HepG2 (cell line): Measurements from ENCODE around the gene SV2B. TPM values are rescaled to one million over a fixed set of nuclear protein-coding genes. Genes with fewer than 3 reads are reported as not detected.

ENCODE experiments used
- ATAC-seq: fragments of 200-7000 bp; cut with Tn5 transposase; 3 replicates; pipeline ENCODE4 v1.9.1; 2020; ENCODE audit warnings: mild to moderate bottlenecking, moderate library complexity
- BruUV-seq: library from RNA; stranded (reverse); fragments of 400-500 nt; replicated peaks from 2 replicates; lab custom pipeline; 2021; lab: Mats Ljungman, UMichigan
- CTCF ChIA-PET: fragments of 300-600 bp; formaldehyde crosslinking; extraction: SDS; loops from one replicate; lab custom pipeline; 2021; ENCODE audit warnings: low total read pairs, inconsistent platforms, low intra/inter-chr PET ratio; lab: Yijun Ruan, JAX
- POLR2A ChIA-PET: fragments of 350-600 bp; sonication (Branson Sonifier 250); formaldehyde crosslinking; loops from one replicate; lab custom pipeline; 2020; ENCODE audit warnings: antibody characterized with exemption, inconsistent platforms; lab: Yijun Ruan, JAX
- DNase-seq: peaks from one replicate; pipeline ENCODE4 v3.0.0-alpha.2; 2015; ENCODE audit warnings: low spot score
- FAIRE-seq: peaks from 3 replicates; lab custom pipeline; 2011; peaks lifted over from hg19 to GRCh38; lab: Jason Lieb, UNC
- H2AFZ ChIP-seq: one replicate; pipeline ENCODE4 v1.6.1; 2011; ENCODE audit warnings: low read length, inconsistent platforms
- H3K27ac ChIP-seq: fragments of 300-600 bp; 3 replicates; pipeline ENCODE4 v1.8.0; 2011; ENCODE audit warnings: mixed run types, mild to moderate bottlenecking, mixed read lengths, low read length, inconsistent platforms; ENCODE audit not compliant: insufficient read depth; ENCODE audit errors: extremely low read length
- H3K27me3 ChIP-seq, 2 experiments: fragments of 200-600 bp in 1 of 2; 2 replicates in 1 of 2; 3 replicates in 1 of 2; pipeline versions ENCODE4 v1.6.0 to v1.8.0; 2011; ENCODE audit warnings: low read length in 2 of 2, mild to moderate bottlenecking in 2 of 2, moderate library complexity in 2 of 2, inconsistent platforms in 1 of 2; ENCODE audit not compliant: insufficient read depth in 2 of 2, control insufficient read depth in 1 of 2
- H3K36me3 ChIP-seq, 2 experiments: fragments of 200-600 bp in 1 of 2; replicated peaks in 1 of 2; 2 replicates in 1 of 2; 3 replicates in 1 of 2; pipeline versions ENCODE4 v1.5.1 to v1.8.0; 2011; ENCODE audit warnings: low read length in 2 of 2, inconsistent platforms in 1 of 2; ENCODE audit not compliant: insufficient read depth in 2 of 2, control insufficient read depth in 1 of 2
- H3K4me1 ChIP-seq: 2 replicates; pipeline ENCODE4 v1.5.1; 2012; ENCODE audit warnings: low read length, inconsistent platforms; ENCODE audit not compliant: insufficient read depth
- H3K4me2 ChIP-seq: 2 replicates; pipeline ENCODE4 v1.6.0; 2011; ENCODE audit warnings: low read depth, low read length, inconsistent platforms
- H3K4me3 ChIP-seq, 3 experiments: fragments of 200-600 bp in 1 of 3; sonication (generic), shearing (Covaris generic) in 1 of 3; replicated peaks in 1 of 3; 2 replicates each; pipeline ENCODE4 v1.5.1; 2011 to 2016; ENCODE audit warnings: low read length in 3 of 3, inconsistent platforms in 2 of 3, low read depth in 2 of 3, mild to moderate bottlenecking in 2 of 3, control low read depth in 1 of 3, mixed read lengths in 1 of 3; ENCODE audit not compliant: insufficient read depth in 1 of 3
- H3K79me2 ChIP-seq: one replicate; pipeline ENCODE4 v1.6.1; 2011; ENCODE audit warnings: low read length, inconsistent platforms; ENCODE audit not compliant: insufficient read depth
- H3K9ac ChIP-seq: 2 replicates; pipeline ENCODE4 v1.6.0; 2011; ENCODE audit warnings: mild to moderate bottlenecking, low read depth, low read length, inconsistent platforms; ENCODE audit not compliant: insufficient read depth
- H3K9me3 ChIP-seq: 2 replicates; pipeline ENCODE4 v1.5.1; 2012; ENCODE audit warnings: mild to moderate bottlenecking, low read length
- H4K20me1 ChIP-seq: 2 replicates; pipeline ENCODE4 v1.6.0; 2011; ENCODE audit warnings: inconsistent platforms, mild to moderate bottlenecking, low read length, moderate library complexity; ENCODE audit not compliant: insufficient read depth
- NFRKB ChIP-seq: fragments of 450-650 bp; IDR thresholded peaks from 2 replicates; pipeline ENCODE4 v1.6.1; 2017
- NR2C2 ChIP-seq: sonication (generic); formaldehyde crosslinking; IDR thresholded peaks from 2 replicates; pipeline ENCODE4 v1.4.0; 2020; ENCODE audit warnings: missing genetic modification reagents, mild to moderate bottlenecking, moderate library complexity, borderline replicate concordance
- PLRG1 ChIP-seq: fragments of 450-650 bp; conservative IDR thresholded peaks from 2 replicates; pipeline ENCODE4 v1.6.1; 2016
- POGZ ChIP-seq: sonication (generic); formaldehyde crosslinking; IDR thresholded peaks from 2 replicates; pipeline ENCODE4 v1.4.0; 2020; ENCODE audit warnings: mild to moderate bottlenecking, missing genetic modification reagents
- RBFOX2 ChIP-seq: fragments of 200-400 bp; formaldehyde crosslinking; IDR thresholded peaks from 2 replicates; pipeline ENCODE4 v1.6.1; 2017; ENCODE audit warnings: low read depth, mild to moderate bottlenecking, low read length
- ZNF264 ChIP-seq: sonication (generic); formaldehyde crosslinking; IDR thresholded peaks from 2 replicates; pipeline ENCODE4 v1.4.0; 2020; ENCODE audit warnings: missing genetic modification reagents
- ZNF549 ChIP-seq: sonication (generic); formaldehyde crosslinking; IDR thresholded peaks from 2 replicates; pipeline ENCODE4 v1.5.0; 2020; ENCODE audit warnings: missing genetic modification reagents
- ZNF775 ChIP-seq: sonication (generic); formaldehyde crosslinking; IDR thresholded peaks from 2 replicates; pipeline ENCODE4 v1.4.0; 2020; ENCODE audit warnings: missing genetic modification reagents, mild to moderate bottlenecking, moderate library complexity, borderline replicate concordance
- ZSCAN9 ChIP-seq: IDR thresholded peaks from 2 replicates; pipeline ENCODE4 v1.6.1; 2016; ENCODE audit warnings: borderline replicate concordance
- WGBS: methylation state at CpG from one replicate; pipeline ENCODE4 v1.1.6; 2017; ENCODE audit warnings: low lambda C conversion rate; 5-methylcytosine and 5-hydroxymethylcytosine counted together
- in situ Hi-C: cut with HindIII; loops from 2 replicates; pipeline ENCODE4 v1.10.0; 2017; ENCODE audit warnings: low pct_unique_long_range_greater_than_20kb; ENCODE audit not compliant: extremely low pct_ligation_motif_present
- intact Hi-C: fragments of 100-400 bp; cut with micrococcal nuclease; formaldehyde crosslinking; loops from one replicate; pipeline ENCODE4 v1.10.0; 2022; ENCODE audit not compliant: unreplicated experiment
- polyA plus RNA-seq, 8 experiments: library from polyadenylated mRNA; depleted of rRNA in 3 of 8; stranded (reverse) in 7 of 8; unstranded in 1 of 8; fragments of >200 nt; fragmentation: Illumina TruSeq in 4 of 8; extraction: Trizol in 4 of 8; gene quantifications; 2 replicates each; pipeline versions ENCODE4 v1.2.1 to v1.2.3, GENCODE V29; 2011 to 2016; ENCODE audit warnings: low read depth in 4 of 8, missing spikeins in 1 of 8, mixed read lengths in 1 of 8; ENCODE audit not compliant: insufficient read depth in 1 of 8
- total RNA-seq, 5 experiments: library from RNA; depleted of rRNA; stranded (reverse); fragments of >200 nt; fragmentation: Illumina TruSeq; extraction: Trizol; gene quantifications; 2 replicates each; pipeline ENCODE4 v1.2.3, GENCODE V29; 2016; ENCODE audit warnings: low read depth in 1 of 5
- TF ChIP-seq, protein P1 (sequence below): sonication (generic); formaldehyde crosslinking; IDR thresholded peaks from 2 replicates; pipeline ENCODE4 v1.4.0; 2020; ENCODE audit warnings: mild to moderate bottlenecking, missing genetic modification reagents
- TF ChIP-seq, protein P2 (sequence below): sonication (generic); formaldehyde crosslinking; IDR thresholded peaks from 2 replicates; pipeline ENCODE4 v1.4.0; 2020; ENCODE audit warnings: mild to moderate bottlenecking, missing genetic modification reagents
- TF ChIP-seq, protein P3 (sequence below): sonication (generic); formaldehyde crosslinking; IDR thresholded peaks from 2 replicates; pipeline ENCODE4 v1.5.0; 2020; ENCODE audit warnings: missing genetic modification reagents

SV2B gene
- total and polyA plus RNA-seq, 2 of the 13 experiments (the other 11 are each of a cell fraction or from before 2014, with no cell fraction given), result not detected

DNA sequence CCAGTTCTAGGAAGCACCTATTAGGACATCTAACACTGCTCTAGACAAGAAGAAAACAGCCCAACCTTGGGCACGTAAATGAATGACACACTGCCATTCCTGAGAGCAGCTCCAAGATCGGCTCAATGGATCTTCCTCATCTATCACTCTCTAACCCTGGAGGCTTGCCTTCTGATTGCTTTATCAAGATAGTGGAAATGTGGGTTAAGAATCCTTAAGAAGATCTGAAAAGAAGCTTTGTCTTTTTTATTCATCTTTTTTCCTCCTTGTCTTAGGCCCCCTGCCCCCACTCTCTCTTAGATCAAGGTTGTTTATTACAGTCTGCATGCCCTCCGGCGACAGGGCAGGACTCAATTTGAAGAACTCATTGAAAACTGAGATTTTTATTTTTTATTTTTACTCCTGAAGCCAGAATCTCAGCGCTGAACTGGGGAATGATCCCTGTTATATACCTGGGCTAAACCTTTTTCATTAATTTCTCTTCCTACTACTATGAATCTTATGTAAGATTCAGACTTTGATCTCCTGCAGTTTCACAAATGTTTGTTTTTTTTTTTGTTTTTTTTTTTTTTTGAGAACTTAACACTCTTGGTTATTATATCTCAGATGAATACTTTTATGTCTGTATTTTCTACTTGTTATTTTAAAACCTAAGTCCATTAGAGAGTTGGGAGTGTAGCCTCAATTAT lies 219.5 kb downstream of the SV2B start (continued):
- TF ChIP-seq, protein P1, sequence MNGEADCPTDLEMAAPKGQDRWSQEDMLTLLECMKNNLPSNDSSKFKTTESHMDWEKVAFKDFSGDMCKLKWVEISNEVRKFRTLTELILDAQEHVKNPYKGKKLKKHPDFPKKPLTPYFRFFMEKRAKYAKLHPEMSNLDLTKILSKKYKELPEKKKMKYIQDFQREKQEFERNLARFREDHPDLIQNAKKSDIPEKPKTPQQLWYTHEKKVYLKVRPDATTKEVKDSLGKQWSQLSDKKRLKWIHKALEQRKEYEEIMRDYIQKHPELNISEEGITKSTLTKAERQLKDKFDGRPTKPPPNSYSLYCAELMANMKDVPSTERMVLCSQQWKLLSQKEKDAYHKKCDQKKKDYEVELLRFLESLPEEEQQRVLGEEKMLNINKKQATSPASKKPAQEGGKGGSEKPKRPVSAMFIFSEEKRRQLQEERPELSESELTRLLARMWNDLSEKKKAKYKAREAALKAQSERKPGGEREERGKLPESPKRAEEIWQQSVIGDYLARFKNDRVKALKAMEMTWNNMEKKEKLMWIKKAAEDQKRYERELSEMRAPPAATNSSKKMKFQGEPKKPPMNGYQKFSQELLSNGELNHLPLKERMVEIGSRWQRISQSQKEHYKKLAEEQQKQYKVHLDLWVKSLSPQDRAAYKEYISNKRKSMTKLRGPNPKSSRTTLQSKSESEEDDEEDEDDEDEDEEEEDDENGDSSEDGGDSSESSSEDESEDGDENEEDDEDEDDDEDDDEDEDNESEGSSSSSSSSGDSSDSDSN (CRISPR knock-in tag), result no peak
- TF ChIP-seq ZSCAN9 (CRISPR knock-in tag) (no peak), NFRKB (no peak)
- TF ChIP-seq, all 625 proteins: peak for 0

DNA sequence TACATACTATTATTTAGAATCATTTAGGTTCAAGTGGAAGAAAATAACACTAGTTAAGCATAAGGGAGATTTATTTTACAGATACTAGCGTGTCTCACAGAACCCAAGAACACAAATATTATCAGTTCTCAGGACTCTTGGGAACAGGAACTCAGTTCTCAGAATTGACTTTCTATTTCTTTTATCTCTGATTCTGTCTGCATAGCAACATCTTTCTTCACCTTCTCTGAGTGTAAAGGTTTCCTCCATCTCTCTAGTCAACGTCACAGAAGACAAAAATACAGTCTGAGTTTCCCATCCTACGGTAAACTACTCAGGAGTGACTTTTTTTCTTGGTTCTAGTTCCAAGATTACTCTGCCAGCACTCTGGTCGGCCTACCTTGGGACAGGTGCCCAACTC lies 220.0 kb downstream of the SV2B start:
- Histone ChIP-seq H2AFZ (no peak overlapping the region), H3K79me2 (no peaks in the 10 kb centered on the region), H3K27me3 (no peaks in the 10 kb centered on the region), H3K9ac (no peak overlapping the region), H3K36me3 (no peaks in the 10 kb centered on the region), H4K20me1 (no peaks in the 10 kb centered on the region), H3K9me3 (no peaks in the 10 kb centered on the region), H3K27ac (no peak overlapping the region), H3K4me1 (no peaks in the 10 kb centered on the region), H3K4me3 (no peak overlapping the region), H3K4me2 (no peak overlapping the region)
- FAIRE-seq (no peak), ATAC-seq (no peak), DNase-seq (no peak)
- TF ChIP-seq, protein P2, sequence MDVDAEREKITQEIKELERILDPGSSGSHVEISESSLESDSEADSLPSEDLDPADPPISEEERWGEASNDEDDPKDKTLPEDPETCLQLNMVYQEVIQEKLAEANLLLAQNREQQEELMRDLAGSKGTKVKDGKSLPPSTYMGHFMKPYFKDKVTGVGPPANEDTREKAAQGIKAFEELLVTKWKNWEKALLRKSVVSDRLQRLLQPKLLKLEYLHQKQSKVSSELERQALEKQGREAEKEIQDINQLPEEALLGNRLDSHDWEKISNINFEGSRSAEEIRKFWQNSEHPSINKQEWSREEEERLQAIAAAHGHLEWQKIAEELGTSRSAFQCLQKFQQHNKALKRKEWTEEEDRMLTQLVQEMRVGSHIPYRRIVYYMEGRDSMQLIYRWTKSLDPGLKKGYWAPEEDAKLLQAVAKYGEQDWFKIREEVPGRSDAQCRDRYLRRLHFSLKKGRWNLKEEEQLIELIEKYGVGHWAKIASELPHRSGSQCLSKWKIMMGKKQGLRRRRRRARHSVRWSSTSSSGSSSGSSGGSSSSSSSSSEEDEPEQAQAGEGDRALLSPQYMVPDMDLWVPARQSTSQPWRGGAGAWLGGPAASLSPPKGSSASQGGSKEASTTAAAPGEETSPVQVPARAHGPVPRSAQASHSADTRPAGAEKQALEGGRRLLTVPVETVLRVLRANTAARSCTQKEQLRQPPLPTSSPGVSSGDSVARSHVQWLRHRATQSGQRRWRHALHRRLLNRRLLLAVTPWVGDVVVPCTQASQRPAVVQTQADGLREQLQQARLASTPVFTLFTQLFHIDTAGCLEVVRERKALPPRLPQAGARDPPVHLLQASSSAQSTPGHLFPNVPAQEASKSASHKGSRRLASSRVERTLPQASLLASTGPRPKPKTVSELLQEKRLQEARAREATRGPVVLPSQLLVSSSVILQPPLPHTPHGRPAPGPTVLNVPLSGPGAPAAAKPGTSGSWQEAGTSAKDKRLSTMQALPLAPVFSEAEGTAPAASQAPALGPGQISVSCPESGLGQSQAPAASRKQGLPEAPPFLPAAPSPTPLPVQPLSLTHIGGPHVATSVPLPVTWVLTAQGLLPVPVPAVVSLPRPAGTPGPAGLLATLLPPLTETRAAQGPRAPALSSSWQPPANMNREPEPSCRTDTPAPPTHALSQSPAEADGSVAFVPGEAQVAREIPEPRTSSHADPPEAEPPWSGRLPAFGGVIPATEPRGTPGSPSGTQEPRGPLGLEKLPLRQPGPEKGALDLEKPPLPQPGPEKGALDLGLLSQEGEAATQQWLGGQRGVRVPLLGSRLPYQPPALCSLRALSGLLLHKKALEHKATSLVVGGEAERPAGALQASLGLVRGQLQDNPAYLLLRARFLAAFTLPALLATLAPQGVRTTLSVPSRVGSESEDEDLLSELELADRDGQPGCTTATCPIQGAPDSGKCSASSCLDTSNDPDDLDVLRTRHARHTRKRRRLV (CRISPR knock-in tag), result no peak
- TF ChIP-seq ZNF264 (CRISPR knock-in tag) (no peak), RBFOX2 (no peak), POGZ (CRISPR knock-in tag) (no peak), PLRG1 (no peak), NR2C2 (CRISPR knock-in tag) (no peak), ZNF775 (CRISPR knock-in tag) (no peak), ZNF549 (CRISPR knock-in tag) (no peak)
- TF ChIP-seq, protein P3, sequence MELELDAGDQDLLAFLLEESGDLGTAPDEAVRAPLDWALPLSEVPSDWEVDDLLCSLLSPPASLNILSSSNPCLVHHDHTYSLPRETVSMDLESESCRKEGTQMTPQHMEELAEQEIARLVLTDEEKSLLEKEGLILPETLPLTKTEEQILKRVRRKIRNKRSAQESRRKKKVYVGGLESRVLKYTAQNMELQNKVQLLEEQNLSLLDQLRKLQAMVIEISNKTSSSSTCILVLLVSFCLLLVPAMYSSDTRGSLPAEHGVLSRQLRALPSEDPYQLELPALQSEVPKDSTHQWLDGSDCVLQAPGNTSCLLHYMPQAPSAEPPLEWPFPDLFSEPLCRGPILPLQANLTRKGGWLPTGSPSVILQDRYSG, result no peak
- intact Hi-C loops (no loop called here), in situ Hi-C loops (no loop called here)
- ChIA-PET CTCF (no interaction called here), POLR2A (no interaction called here)
- 2% methylated on average over 4 of the region's 4 CpGs for WGBS
- BruUV-seq, result no TSS peak
